Ammon's horn (tissue), 1 donor: Measurements from ENCODE around the gene FUT1.
"Not testable (repeated sequence)": the region's sequence is repeated elsewhere in the genome, so short reads cannot be mapped to it uniquely, and the experiment has no call there.

ENCODE experiments used
- DNase-seq: peaks from one replicate; pipeline ENCODE4 v3.0.0-alpha.2; 2016; ENCODE audit warnings: low spot score

Gene FUT1

DNA sequence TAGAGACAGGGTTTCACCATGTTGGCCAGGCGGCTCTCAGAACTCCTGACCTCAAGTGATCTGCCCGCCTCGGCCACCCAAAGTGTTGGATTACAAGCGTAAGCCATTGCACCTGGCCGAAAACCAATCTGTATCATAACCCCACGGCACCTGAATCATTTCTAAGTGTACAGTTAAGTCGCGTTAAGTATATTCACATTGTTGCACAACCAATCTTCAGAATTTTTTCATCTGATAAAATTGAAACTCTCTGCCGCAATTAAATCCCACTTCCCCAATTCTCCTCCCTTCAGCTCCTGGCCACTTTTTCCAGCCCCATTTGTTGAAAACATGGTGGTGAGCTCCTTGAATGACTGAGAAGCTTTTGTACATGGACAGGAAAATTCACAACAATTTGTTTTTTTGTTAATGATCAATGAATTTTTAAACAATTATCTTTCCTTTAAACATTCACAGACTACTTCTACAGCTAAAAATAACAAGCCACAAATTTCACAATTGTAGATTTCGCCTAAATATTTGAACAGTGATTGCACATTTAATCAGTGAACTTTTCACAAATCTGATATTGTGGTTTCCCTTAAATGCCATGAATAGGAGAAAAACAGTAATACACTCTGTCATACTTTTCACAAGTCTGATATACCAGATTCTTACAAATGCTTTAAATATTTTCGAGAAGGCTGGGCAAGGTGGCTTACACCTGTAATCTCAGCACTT, 16.7 kb upstream of the FUT1 start:
- DNase-seq: no peak

DNA sequence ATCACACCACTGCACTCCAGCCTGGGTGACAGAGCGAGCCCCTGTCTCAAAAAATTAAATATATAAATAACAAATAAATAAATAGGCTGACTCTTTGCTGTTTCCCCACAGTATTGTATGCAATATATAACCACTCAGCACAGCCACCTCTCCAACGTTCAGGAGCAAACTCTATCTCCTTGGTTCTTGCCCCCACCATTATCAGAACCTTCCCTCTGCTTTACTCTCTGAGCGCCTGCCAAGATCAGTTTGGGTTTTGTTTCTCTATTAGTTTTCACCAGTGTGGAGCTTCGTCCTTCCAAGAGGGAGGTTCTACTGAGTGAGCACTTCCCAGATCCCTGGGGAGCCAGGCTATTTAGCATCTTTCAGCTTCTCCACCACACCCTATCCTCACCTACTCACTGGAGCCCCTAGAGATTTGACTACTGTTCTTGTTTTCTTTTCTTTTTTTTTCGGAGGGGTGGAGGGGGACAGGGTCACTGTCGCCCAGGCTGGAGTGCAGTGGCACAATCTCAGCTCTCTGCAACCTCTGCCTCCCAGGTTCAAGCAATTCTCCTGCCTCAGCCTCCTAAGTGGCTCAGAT, 15.8 kb upstream of the FUT1 start:
- not testable (repeated sequence) for DNase-seq

GRCh38 chr19:48765816-48766215, 13.4 kb upstream of the FUT1 start:
- DNase-seq: not testable (repeated sequence)

DNA sequence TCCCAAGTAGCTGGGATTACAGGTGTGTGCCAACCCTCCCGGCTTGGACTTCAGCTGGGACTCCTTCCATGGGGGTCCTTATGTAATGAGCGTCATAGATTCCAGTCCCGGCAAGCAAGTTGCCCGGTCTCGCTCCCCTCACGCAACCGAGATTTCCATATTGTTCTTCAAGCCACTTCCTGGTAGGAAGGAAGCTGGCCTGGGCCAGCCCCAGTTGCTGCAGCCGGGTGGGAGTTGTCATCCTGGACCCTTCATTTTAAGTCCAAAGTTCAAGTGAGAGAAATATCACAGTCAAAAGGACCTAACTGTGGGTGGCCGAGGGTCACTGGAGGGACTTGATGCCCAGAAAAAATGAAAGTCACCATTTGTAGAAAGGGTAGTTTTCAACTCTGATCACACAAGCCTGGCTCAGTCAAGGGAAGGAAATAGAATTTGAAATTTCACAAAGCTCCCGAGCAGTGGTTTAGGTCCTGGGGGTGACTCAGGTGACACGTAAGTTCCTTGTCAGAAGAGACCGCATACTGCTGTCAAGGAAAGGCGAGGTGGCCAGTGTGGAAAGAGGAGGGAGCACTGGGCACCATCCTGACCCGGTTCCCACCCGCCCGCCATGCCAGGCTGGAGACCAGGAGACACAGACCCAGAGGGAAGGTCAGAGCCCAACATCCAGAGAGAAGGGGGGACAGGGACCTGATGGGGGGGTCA, 8.2 kb upstream of the FUT1 start:
- DNase-seq: no peak

DNA sequence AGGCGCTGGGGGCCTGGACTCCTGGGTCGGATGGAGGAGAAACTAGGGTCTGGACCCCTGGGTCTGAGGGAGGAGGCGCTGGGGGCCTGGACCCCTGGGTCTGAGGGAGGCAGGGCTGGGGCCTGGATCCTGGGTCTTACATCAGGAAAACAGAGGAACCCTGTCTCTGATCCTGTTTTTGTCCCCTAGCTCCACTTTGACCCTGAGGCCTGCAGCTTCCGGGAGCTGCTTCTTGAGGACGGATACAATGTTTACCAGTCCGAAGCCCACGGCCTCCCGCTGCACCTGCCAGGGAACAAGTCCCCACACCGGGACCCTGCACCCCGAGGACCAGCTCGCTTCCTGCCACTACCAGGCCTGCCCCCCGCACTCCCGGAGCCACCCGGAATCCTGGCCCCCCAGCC, 5.3 kb upstream of the FUT1 start:
- DNase-seq: no peak

GRCh38 chr19:48757089-48757675, 4.7 kb upstream of the FUT1 start:
- no peak for DNase-seq

DNA sequence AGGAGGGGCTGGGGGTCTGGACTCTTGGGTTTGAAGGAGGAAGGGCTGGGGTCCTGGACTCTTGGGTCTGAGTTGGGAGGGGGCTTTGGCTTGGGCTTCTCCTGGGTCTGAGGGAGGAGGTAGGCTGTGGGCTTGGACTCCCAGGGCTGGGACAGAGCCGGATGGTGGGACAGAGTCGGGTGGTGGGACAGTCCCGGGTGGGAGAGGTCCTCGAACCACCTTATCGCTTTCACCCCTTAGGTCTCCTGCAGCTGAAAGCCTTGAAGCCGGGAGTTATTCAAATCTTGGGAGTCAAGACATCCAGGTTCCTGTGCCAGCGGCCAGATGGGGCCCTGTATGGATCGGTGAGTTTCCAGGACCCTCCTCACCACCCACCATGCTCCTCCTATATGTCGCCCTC, 4.2 kb upstream of the FUT1 start:
- no peak for DNase-seq

DNA sequence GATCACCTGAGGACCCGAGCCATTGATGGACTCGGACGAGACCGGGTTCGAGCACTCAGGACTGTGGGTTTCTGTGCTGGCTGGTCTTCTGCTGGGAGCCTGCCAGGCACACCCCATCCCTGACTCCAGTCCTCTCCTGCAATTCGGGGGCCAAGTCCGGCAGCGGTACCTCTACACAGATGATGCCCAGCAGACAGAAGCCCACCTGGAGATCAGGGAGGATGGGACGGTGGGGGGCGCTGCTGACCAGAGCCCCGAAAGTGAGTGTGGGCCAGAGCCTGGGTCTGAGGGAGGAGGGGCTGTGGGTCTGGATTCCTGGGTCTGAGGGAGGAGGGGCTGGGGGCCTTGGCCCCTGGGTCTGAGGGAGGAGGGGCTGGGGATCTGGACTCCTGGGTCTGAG, 3.8 kb upstream of the FUT1 start:
- DNase-seq: no peak

GRCh38 chr19:48755787-48756186, 3.3 kb upstream of the FUT1 start:
- no peak for DNase-seq

DNA sequence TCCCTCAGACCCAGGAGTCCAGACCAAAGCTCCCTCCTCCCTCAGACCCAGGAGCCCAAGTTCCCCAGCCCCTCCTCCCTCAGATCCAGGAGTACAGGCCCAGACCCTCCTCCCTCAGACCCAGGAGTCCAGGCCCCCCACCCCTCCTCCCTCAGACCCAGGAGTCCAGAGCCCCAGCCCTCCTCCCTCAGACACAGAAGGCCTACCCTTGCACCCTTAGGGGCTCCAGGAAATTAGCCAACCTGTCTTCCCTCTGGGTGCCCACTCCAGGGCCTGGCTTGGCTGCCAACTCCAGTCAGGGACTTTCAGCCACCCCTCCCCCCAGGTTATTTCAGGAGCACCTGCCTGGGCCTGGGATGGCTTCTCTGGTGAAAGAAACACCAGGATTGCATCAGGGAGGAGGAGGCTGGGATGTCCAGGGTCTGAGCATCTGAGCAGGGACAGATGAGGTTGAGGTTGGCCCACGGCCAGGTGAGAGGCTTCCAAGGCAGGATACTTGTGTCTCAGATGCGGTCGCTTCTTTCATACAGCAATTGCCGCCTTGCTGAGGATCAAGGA, 2.7 kb upstream of the FUT1 start, which contains the start of gene FGF21:
Gene FGF21, plus strand, starts transcription at position 441 of the 558 bp plus-strand sequence. CDS start 713 bp downstream, outside the sequence.
- DNase-seq: no peak

DNA sequence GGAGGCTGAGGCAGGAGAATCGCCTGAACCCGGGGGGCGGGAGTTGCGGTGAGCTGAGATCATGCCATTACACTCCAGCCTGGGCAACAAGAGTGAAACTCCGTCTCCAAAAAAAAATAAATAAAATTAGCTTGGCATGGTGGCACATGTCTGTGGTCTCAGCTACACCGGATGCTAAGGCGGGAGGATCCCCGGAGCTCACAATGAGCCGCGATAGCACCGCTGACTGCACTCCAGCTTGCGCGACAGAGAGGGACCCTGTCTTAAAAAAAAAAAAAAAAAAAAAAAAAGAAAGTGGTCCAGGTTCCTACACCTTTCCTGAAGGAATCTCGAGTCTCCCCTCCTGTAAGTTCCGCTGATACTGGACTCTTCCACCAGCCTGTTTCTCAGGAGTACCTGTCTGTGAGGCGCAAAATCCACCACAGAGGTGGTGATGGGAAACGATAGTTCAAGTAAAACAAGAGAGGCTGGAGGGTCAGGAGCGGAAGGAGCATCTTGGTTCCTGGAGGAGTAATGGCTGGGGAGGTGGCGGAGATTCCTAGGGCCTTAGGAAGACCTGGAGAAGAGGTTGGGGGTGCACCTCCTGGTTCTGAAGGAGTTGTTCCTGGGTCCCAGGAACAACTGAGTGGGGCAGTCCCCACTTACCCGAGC, 471 bp downstream of the FUT1 start:
- DNase-seq: no peak

DNA sequence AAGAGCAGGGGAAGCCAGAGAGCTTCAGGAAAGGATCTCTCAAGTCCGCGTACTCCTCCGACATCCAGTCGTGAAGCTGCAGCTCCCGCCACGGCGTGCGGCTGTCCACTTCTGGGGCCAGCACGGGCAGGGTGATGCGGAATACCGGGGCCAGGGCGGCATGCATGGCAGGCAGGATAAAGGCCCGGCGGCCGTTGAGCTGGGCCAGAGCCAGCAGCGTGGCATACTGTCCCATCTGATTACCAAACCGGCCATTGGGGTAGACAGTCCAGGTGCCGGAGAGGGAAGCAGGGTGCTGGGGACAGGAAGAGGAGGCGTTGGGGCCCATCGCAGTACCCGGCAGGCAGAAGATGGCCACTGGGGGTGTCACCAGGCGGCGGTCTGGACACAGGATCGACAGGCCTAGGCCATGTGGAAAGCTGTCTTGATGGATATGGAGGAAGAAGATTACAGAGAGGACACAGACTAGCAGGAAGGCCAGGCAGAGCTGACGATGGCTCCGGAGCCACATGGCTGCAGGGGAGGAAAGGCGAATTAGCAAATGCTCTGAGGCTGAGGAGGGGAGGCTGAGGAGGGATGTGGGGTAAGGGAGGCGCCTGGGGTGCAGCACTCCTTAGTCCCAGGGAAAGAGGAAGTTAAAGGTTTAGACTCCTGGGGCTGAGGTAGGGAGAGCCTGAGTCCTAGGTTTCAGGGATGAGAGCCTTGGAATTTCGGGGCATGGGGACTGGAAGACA, 1.5 kb downstream of the FUT1 start:
- DNase-seq: no peak

- DNase-seq: no peak
Observed at GRCh38 chr19:48750351-48750750, 2.1 kb downstream of the FUT1 start.

- no peak for DNase-seq
Observed at GRCh38 chr19:48749571-48750198, 2.8 kb downstream of the FUT1 start.

- peak; percentile 83 for DNase-seq
Observed at GRCh38 chr19:48746738-48747575, 5.5 kb downstream of the FUT1 start, which contains the start of gene IZUMO1. Gene IZUMO1, minus strand, starts transcription at chr19:48746909. Its CDS starts 1,050 bp downstream, at chr19:48745859.

- no peak for DNase-seq
Observed at GRCh38 chr19:48746110-48746509, 6.3 kb downstream of the FUT1 start.

DNA sequence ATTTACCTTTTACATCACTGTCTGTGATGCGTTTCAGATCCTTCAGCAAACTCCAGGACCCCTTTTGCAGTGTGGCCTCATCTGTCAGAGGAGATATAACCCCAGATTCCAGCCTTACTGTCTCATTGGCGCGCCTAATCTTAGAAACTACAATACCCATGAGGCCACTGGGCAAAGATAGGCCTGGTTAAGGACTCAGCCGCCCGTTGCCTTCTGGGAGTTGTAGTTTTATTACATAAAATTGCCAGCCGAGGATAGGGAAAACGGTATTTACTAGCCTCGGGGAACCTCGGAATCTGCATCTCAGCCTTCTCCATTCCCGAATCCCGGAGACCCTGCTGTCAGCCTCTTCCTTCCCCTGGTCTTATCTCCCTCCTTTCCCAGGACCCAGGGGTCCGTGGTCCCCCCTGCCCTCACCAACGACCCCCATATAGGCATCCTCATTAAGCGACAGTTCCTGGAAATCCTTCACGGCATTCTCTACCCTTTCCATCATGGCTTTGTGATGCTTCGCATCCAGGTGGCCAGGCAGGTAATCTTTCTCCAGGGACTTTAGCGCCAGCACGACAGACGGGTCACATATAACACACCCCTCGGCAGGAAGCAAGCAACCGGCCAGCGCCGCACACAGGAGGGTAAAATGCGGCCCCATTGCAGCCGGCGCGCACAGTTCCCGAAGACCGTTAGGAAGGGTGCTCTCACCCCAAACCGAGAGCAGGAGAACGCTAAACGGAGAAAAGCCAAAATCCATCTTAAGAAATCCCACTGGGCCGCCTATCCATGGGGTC, 7.0 kb downstream of the FUT1 start:
- DNase-seq: peak; percentile 89

- no peak for DNase-seq
Observed at GRCh38 chr19:48742096-48742495, 10.3 kb downstream of the FUT1 start.
